GM23338 (cell line): ENCODE measurements around the gene ARL10. TPM values are rescaled to one million over a fixed set of nuclear protein-coding genes. Genes with fewer than 3 reads are reported as not detected.

Source experiments
- ATAC-seq: fragments of 200-7000 bp; cut with Tn5 transposase; 3 replicates; pipeline ENCODE4 v1.9.1; 2020
- DNase-seq: peaks from one replicate; pipeline ENCODE4 v3.0.0-alpha.2; 2015; ENCODE audit warnings: low spot score
- H2AFZ ChIP-seq: fragments of 200-600 bp; sonication (generic); 2 replicates; pipeline ENCODE4 v1.8.0; 2016; ENCODE audit warnings: antibody characterized with exemption, mild to moderate bottlenecking, moderate library complexity
- H3F3A ChIP-seq: fragments of 200-600 bp; sonication (generic); replicated peaks from 2 replicates; pipeline ENCODE4 v1.8.0; 2017; ENCODE audit warnings: antibody characterized with exemption, mixed run types, low read depth
- H3K27ac ChIP-seq: fragments of 200-600 bp; sonication (generic); 2 replicates; pipeline ENCODE4 v1.6.1; 2016; ENCODE audit warnings: low read depth
- H3K27me3 ChIP-seq: fragments of 200-600 bp; sonication (generic); 2 replicates; pipeline ENCODE4 v1.8.0; 2016; ENCODE audit warnings: mild to moderate bottlenecking, mixed run types, moderate library complexity; ENCODE audit not compliant: insufficient read depth
- H3K36me3 ChIP-seq: fragments of 200-600 bp; sonication (generic); 2 replicates; pipeline ENCODE4 v1.8.0; 2016; ENCODE audit warnings: mild to moderate bottlenecking; ENCODE audit not compliant: insufficient read depth
- H3K4me1 ChIP-seq: fragments of 200-600 bp; sonication (generic); 2 replicates; pipeline ENCODE4 v1.8.0; 2016; ENCODE audit warnings: mild to moderate bottlenecking, moderate library complexity; ENCODE audit not compliant: insufficient read depth
- H3K4me2 ChIP-seq: fragments of 200-600 bp; sonication (generic); 2 replicates; pipeline ENCODE4 v1.7.1; 2017; ENCODE audit warnings: mixed run types
- H3K4me3 ChIP-seq: fragments of 200-600 bp; sonication (generic); 2 replicates; pipeline ENCODE4 v1.6.1; 2016; ENCODE audit warnings: mixed run types
- H3K79me2 ChIP-seq: fragments of 200-600 bp; sonication (generic); replicated peaks from 2 replicates; pipeline ENCODE4 v1.8.0; 2017; ENCODE audit warnings: mild to moderate bottlenecking; ENCODE audit not compliant: insufficient read depth
- H3K9me2 ChIP-seq: fragments of 200-600 bp; sonication (generic); 2 replicates; pipeline ENCODE4 v1.8.0; 2017; ENCODE audit not compliant: insufficient read depth
- H4K20me1 ChIP-seq: fragments of 200-600 bp; sonication (generic); replicated peaks from 2 replicates; pipeline ENCODE4 v1.8.0; 2017; ENCODE audit warnings: mild to moderate bottlenecking; ENCODE audit not compliant: insufficient read depth
- H3K27ac Mint-ChIP-seq: 2 replicates; pipeline ENCODE4 v1.8.0; 2020; ENCODE audit warnings: inconsistent platforms, mild to moderate bottlenecking, moderate library complexity, mixed read lengths
- H3K27me3 Mint-ChIP-seq: 3 replicates; pipeline ENCODE4 v1.8.0; 2022; ENCODE audit warnings: low read depth, mild to moderate bottlenecking, moderate library complexity, mixed read lengths, inconsistent platforms; ENCODE audit not compliant: insufficient read depth, poor library complexity
- H3K36me3 Mint-ChIP-seq: 3 replicates; pipeline ENCODE4 v1.8.0; 2021; ENCODE audit warnings: low read depth, mild to moderate bottlenecking, inconsistent platforms, moderate library complexity, mixed read lengths
- H3K4me1 Mint-ChIP-seq: 3 replicates; pipeline ENCODE4 v1.8.0; 2020; ENCODE audit warnings: mild to moderate bottlenecking, inconsistent platforms, mixed read lengths
- H3K4me3 Mint-ChIP-seq: 3 replicates; pipeline ENCODE4 v1.8.0; 2021; ENCODE audit warnings: moderate library complexity, mild to moderate bottlenecking, inconsistent platforms, mixed read lengths
- H3K9me3 Mint-ChIP-seq: 3 replicates; pipeline ENCODE4 v1.8.0; 2020; ENCODE audit warnings: moderate library complexity, mild to moderate bottlenecking, inconsistent platforms, mixed read lengths
- CREB1 ChIP-seq: fragments of 250-450 bp; sonication (Bioruptor Pico); IDR thresholded peaks from 2 replicates; pipeline ENCODE4 v1.5.0; 2020; ENCODE audit warnings: low read depth, mild to moderate bottlenecking, moderate library complexity
- CTCF ChIP-seq, 2 experiments: fragments of 200-600 bp in 1 of 2; sonication (generic) in 1 of 2; conservative IDR thresholded peaks; 2 replicates each; pipeline versions ENCODE4 v1.5.1 to v1.6.1; 2016 to 2017; ENCODE audit warnings: antibody characterized with exemption in 2 of 2, low read depth in 2 of 2, mild to moderate bottlenecking in 2 of 2, moderate library complexity in 1 of 2
- ETS1 ChIP-seq: IDR thresholded peaks from 2 replicates; pipeline ENCODE4 v1.6.1; 2016; ENCODE audit warnings: antibody characterized with exemption
- EZH2 ChIP-seq: fragments of 200-600 bp; sonication (generic); IDR thresholded peaks from one replicate; pipeline ENCODE4 v1.8.0; 2017; ENCODE audit warnings: antibody characterized with exemption, mild to moderate bottlenecking, low read depth; ENCODE audit not compliant: unreplicated experiment
- EZH2phosphoT487 ChIP-seq: fragments of 200-600 bp; sonication (generic); IDR thresholded peaks from one replicate; pipeline ENCODE4 v1.8.1; 2018; ENCODE audit warnings: antibody characterized with exemption; ENCODE audit not compliant: unreplicated experiment
- JUNB ChIP-seq: IDR thresholded peaks from one replicate; pipeline ENCODE4 v1.6.1; 2016; ENCODE audit warnings: antibody characterized with exemption; ENCODE audit not compliant: unreplicated experiment
- NANOG ChIP-seq: IDR thresholded peaks from 2 replicates; pipeline ENCODE4 v1.6.1; 2016; ENCODE audit warnings: antibody characterized with exemption, borderline replicate concordance
- POLR2AphosphoS5 ChIP-seq: IDR thresholded peaks from 2 replicates; pipeline ENCODE4 v1.6.1; 2016; ENCODE audit warnings: antibody characterized with exemption, low read depth
- REST ChIP-seq: IDR thresholded peaks from one replicate; pipeline ENCODE4 v1.6.1; 2018; ENCODE audit warnings: antibody characterized with exemption; ENCODE audit not compliant: unreplicated experiment
- STAT1 ChIP-seq: IDR thresholded peaks from one replicate; pipeline ENCODE4 v1.6.1; 2016; ENCODE audit warnings: antibody characterized with exemption; ENCODE audit not compliant: unreplicated experiment
- ZNF114 ChIP-seq: fragments of 250-450 bp; sonication (Bioruptor Pico); IDR thresholded peaks from 2 replicates; pipeline ENCODE4 v1.5.0; 2020; ENCODE audit warnings: mild to moderate bottlenecking, moderate library complexity
- ZNF331 ChIP-seq: fragments of 250-450 bp; sonication (Bioruptor Pico); IDR thresholded peaks from 2 replicates; pipeline ENCODE4 v1.5.0; 2020; ENCODE audit warnings: low read depth, mild to moderate bottlenecking, moderate library complexity
- polyA plus RNA-seq: library from polyadenylated mRNA; unstranded; fragments of >200 nt; fragmentation: Nextera tagmentation; extraction: Ambion mirVana; gene quantifications from 2 replicates; pipeline ENCODE4 v1.2.1, GENCODE V29; 2016
- total RNA-seq: library from RNA; depleted of rRNA; stranded (reverse); fragments of >200 nt; shearing (Covaris generic); gene quantifications from 2 replicates; pipeline ENCODE4 v1.2.3, GENCODE V29; 2014

The ARL10 gene
- total and polyA plus RNA-seq, 2 experiments from 2014 or later = 2.5 to 7.9 TPM

- H3K36me3 ChIP-seq = 0 out of 2 replicates have a peak, but pooled peaks cover 3% of the 10 kb centered on the region
- TF ChIP-seq REST (no peak), ETS1 (no peak), ZNF114 (CRISPR knock-in tag) (no peak), JUNB (no peak), POLR2AphosphoS5 (no peak), EZH2phosphoT487 (no peak), NANOG (no peak), CTCF (conservative IDR thresholded peaks at IDR 0.05; ENCODE audit: low read depth in 2 of 2) (no peak), ZNF331 (no peak), STAT1 (no peak), EZH2 (no peak), CREB1 (CRISPR knock-in tag) (no peak)
- H3K9me2 ChIP-seq = 0 out of 2 replicates have a peak, but pooled peaks cover 3% of the 10 kb centered on the region
- Mint-ChIP-seq H3K36me3 (peaks cover 23% of the 10 kb centered on the region), H3K4me3 (no peak overlapping the region), H3K27ac (no peak overlapping the region), H3K27me3 (peaks cover 1% of the 10 kb centered on the region), H3K9me3 (peaks cover 45% of the 10 kb centered on the region), H3K4me1 (no peaks in the 10 kb centered on the region)
- no peaks in the 10 kb centered on the region for H3K4me1 ChIP-seq
- no peak for DNase-seq
- ATAC-seq = no peak
- H3K27me3 ChIP-seq = no peaks in the 10 kb centered on the region
- no peak overlapping the region for H3K27ac ChIP-seq
- H3F3A ChIP-seq = no peaks in the 10 kb centered on the region
- no peak overlapping the region for H3K4me3 ChIP-seq
- no peaks in the 10 kb centered on the region for H3K79me2 ChIP-seq
- H2AFZ ChIP-seq = no peak overlapping the region
- no peaks in the 10 kb centered on the region for H4K20me1 ChIP-seq
- H3K4me2 ChIP-seq = no peak overlapping the region
Observed at GRCh38 chr5:176425138-176425537, 59.9 kb downstream of the ARL10 start.
